PC-3 (cell line): ENCODE results near the gene DPCD. TPM values are rescaled to one million over a fixed set of nuclear protein-coding genes. Genes with fewer than 3 reads are reported as not detected.

Experiments
- ATAC-seq: fragments of 200-7000 bp; cut with Tn5 transposase; 2 replicates; pipeline ENCODE4 v1.9.1; 2020; ENCODE audit warnings: mild to moderate bottlenecking, moderate library complexity
- BruUV-seq: library from RNA; stranded (reverse); fragments of 400-500 nt; replicated peaks from 2 replicates; lab custom pipeline; 2021; lab: Mats Ljungman, UMichigan
- CTCF ChIA-PET: fragments of 300-600 bp; sonication (Branson Sonifier 250); formaldehyde crosslinking; loops from one replicate; lab custom pipeline; 2022; ENCODE audit warnings: antibody characterized with exemption; lab: Charles Lee
- POLR2A ChIA-PET: fragments of 300-600 bp; sonication (Branson Sonifier 250); formaldehyde crosslinking; loops from one replicate; lab custom pipeline; 2022; ENCODE audit warnings: antibody characterized with exemption; ENCODE audit not compliant: unreplicated experiment; lab: Charles Lee
- DNase-seq: peaks from one replicate; pipeline ENCODE4 v3.0.0-alpha.2; 2015
- H2AFZ ChIP-seq: fragments of 300-600 bp; sonication (generic); 2 replicates; pipeline ENCODE4 v1.6.0; 2016; ENCODE audit warnings: antibody characterized with exemption, low read length
- H3F3A ChIP-seq: fragments of 300-600 bp; sonication (generic); one replicate; pipeline ENCODE4 v1.6.0; 2017; ENCODE audit warnings: antibody characterized with exemption, low read length, control low read depth, mild to moderate bottlenecking; ENCODE audit not compliant: unreplicated experiment
- H3K27ac ChIP-seq: fragments of 300-600 bp; sonication (generic); 2 replicates; pipeline ENCODE4 v1.5.1; 2016; ENCODE audit warnings: mild to moderate bottlenecking, low read length
- H3K27me3 ChIP-seq: fragments of 300-600 bp; sonication (generic); 2 replicates; pipeline ENCODE4 v1.6.1; 2016; ENCODE audit warnings: low read length, mixed read lengths
- H3K36me3 ChIP-seq: fragments of 300-600 bp; sonication (generic); 2 replicates; pipeline ENCODE4 v1.6.1; 2016; ENCODE audit warnings: low read depth, mixed run types, low read length, mixed read lengths
- H3K4me1 ChIP-seq: fragments of 300-600 bp; sonication (generic); 2 replicates; pipeline ENCODE4 v1.5.1; 2016; ENCODE audit warnings: low read length; ENCODE audit not compliant: insufficient read depth
- H3K4me2 ChIP-seq: fragments of 300-600 bp; sonication (generic); 2 replicates; pipeline ENCODE4 v1.6.0; 2016; ENCODE audit warnings: low read length
- H3K4me3 ChIP-seq: fragments of 300-600 bp; sonication (generic); 2 replicates; pipeline ENCODE4 v1.5.1; 2016; ENCODE audit warnings: mild to moderate bottlenecking, low read length, mixed read lengths
- H3K79me2 ChIP-seq: fragments of 300-600 bp; sonication (generic); 2 replicates; pipeline ENCODE4 v1.6.1; 2017; ENCODE audit warnings: low read length, mixed read lengths
- H3K9ac ChIP-seq: fragments of 300-600 bp; sonication (generic); 2 replicates; pipeline ENCODE4 v1.6.0; 2016; ENCODE audit warnings: mild to moderate bottlenecking, low read length
- H3K9me2 ChIP-seq: fragments of 300-600 bp; sonication (generic); replicated peaks from 2 replicates; pipeline ENCODE4 v1.6.1; 2016; ENCODE audit warnings: mixed run types, low read length, mixed read lengths
- H3K9me3 ChIP-seq: fragments of 300-600 bp; sonication (generic); 2 replicates; pipeline ENCODE4 v1.6.1; 2016; ENCODE audit warnings: low read length, mixed read lengths
- H4K20me1 ChIP-seq: fragments of 300-600 bp; sonication (generic); 2 replicates; pipeline ENCODE4 v1.6.1; 2016; ENCODE audit warnings: low read length, mixed read lengths
- CTCF ChIP-seq: fragments of 300-600 bp; sonication (generic); conservative IDR thresholded peaks from 2 replicates; pipeline ENCODE4 v1.5.1; 2017; ENCODE audit warnings: antibody characterized with exemption, low read depth, mild to moderate bottlenecking, low read length
- EZH2 ChIP-seq: fragments of 300-600 bp; sonication (generic); IDR thresholded peaks from one replicate; pipeline ENCODE4 v1.6.1; 2017; ENCODE audit warnings: antibody characterized with exemption, mild to moderate bottlenecking, low read length; ENCODE audit not compliant: unreplicated experiment
- EZH2phosphoT487 ChIP-seq: fragments of 300-600 bp; sonication (generic); IDR thresholded peaks from 2 replicates; pipeline ENCODE4 v1.6.1; 2018; ENCODE audit warnings: mild to moderate bottlenecking, antibody characterized with exemption, low read length, borderline replicate concordance
- intact Hi-C: fragments of 100-400 bp; cut with micrococcal nuclease; formaldehyde crosslinking; loops from 2 replicates; pipeline ENCODE4 v1.9.0; 2023
- total RNA-seq: library from RNA; depleted of rRNA; stranded (reverse); fragments of >200 nt; gene quantifications from 2 replicates; pipeline ENCODE4 v1.2.3, GENCODE V29; 2014

DPCD gene
- total RNA-seq, 1 experiment from 2014 or later, result 37.1 TPM

- no TSS peak for BruUV-seq
- Histone ChIP-seq H2AFZ (no peak overlapping the region), H3K27ac (no peak overlapping the region), H3F3A (no peaks in the 10 kb centered on the region), H3K9ac (no peak overlapping the region), H3K4me2 (no peak overlapping the region), H4K20me1 (no peaks in the 10 kb centered on the region), H3K9me3 (no peaks in the 10 kb centered on the region), H3K9me2 (no peaks in the 10 kb centered on the region), H3K36me3 (no peaks in the 10 kb centered on the region), H3K4me3 (no peak overlapping the region), H3K79me2 (no peaks in the 10 kb centered on the region), H3K27me3 (no peaks in the 10 kb centered on the region), H3K4me1 (no peaks in the 10 kb centered on the region)
- no peak for ATAC-seq
- ChIA-PET POLR2A (no interaction called here), CTCF (no interaction called here)
- TF ChIP-seq EZH2phosphoT487 (no peak), EZH2 (no peak), CTCF (no peak)
- intact Hi-C loops, result no loop called here
- DNase-seq, result no peak
Observed at GRCh38 chr10:101618871-101619270, 30.8 kb downstream of the DPCD start.

- TF ChIP-seq EZH2, result no peak
- TF ChIP-seq EZH2phosphoT487, result no peak
- no peak for TF ChIP-seq CTCF
- Histone ChIP-seq H4K20me1 (no peaks in the 10 kb centered on the region), H3K9me3 (no peaks in the 10 kb centered on the region), H3K27me3 (no peaks in the 10 kb centered on the region), H3K4me3 (no peak overlapping the region), H2AFZ (no peak overlapping the region), H3F3A (no peaks in the 10 kb centered on the region), H3K79me2 (no peaks in the 10 kb centered on the region), H3K9me2 (no peaks in the 10 kb centered on the region), H3K27ac (no peak overlapping the region), H3K9ac (no peak overlapping the region), H3K4me1 (no peaks in the 10 kb centered on the region), H3K36me3 (no peaks in the 10 kb centered on the region), H3K4me2 (no peak overlapping the region)
- DNase-seq (no peak), ATAC-seq (no peak)
- intact Hi-C loops, result no loop called here
- CTCF ChIA-PET, result no interaction called here
- no TSS peak for BruUV-seq
- POLR2A ChIA-PET, result no interaction called here
Observed at GRCh38 chr10:101619983-101620382, 31.9 kb downstream of the DPCD start.

- TF ChIP-seq EZH2phosphoT487 (no peak), CTCF (no peak), EZH2 (no peak)
- no peaks in the 10 kb centered on the region for H4K20me1 ChIP-seq
- H3F3A ChIP-seq, result no peaks in the 10 kb centered on the region
- H3K27me3 ChIP-seq, result no peaks in the 10 kb centered on the region
- no peaks in the 10 kb centered on the region for H3K9me3 ChIP-seq
- H3K4me3 ChIP-seq, result no peak overlapping the region
- H3K4me2 ChIP-seq, result no peak overlapping the region
- no peaks in the 10 kb centered on the region for H3K36me3 ChIP-seq
- BruUV-seq, result no TSS peak
- H3K9me2 ChIP-seq, result no peaks in the 10 kb centered on the region
- intact Hi-C loops, result no loop called here
- no peaks in the 10 kb centered on the region for H3K4me1 ChIP-seq
- no peak overlapping the region for H3K27ac ChIP-seq
- ChIA-PET POLR2A (no interaction called here), CTCF (no interaction called here)
- no peak overlapping the region for H2AFZ ChIP-seq
- no peaks in the 10 kb centered on the region for H3K79me2 ChIP-seq
- DNase-seq (no peak), ATAC-seq (no peak)
- H3K9ac ChIP-seq, result no peak overlapping the region
Observed at GRCh38 chr10:101623528-101623927, 35.4 kb downstream of the DPCD start.
